Measurements from ENCODE around the gene SLC35G2. TPM values are rescaled to one million over a fixed set of nuclear protein-coding genes. Genes with fewer than 3 reads are reported as not detected.

SLC35G2 gene
- total RNA-seq, 1 donor from 2014 or later, result 5.8 TPM

GRCh38 chr3:136904746-136905145 is 85.8 kb downstream of the SLC35G2 start:
- H3K36me3 Mint-ChIP-seq, result peaks cover 39% of the 10 kb centered on the region
- no peak for DNase-seq (ENCODE audit: extremely low spot score, unreplicated experiment)
- H3K9me3 Mint-ChIP-seq, result peaks cover 17% of the 10 kb centered on the region
- no peak for TF ChIP-seq CTCF (conservative IDR thresholded peaks at IDR 0.05)
- H3K4me1 Mint-ChIP-seq (ENCODE audit: unreplicated experiment), result no peaks in the 10 kb centered on the region
- H3K4me3 Mint-ChIP-seq, result no peak overlapping the region
- no peaks in the 10 kb centered on the region for H3K27me3 Mint-ChIP-seq
- no peak overlapping the region for H3K27ac Mint-ChIP-seq

Other genes starting within 250 kb of the SLC35G2 start
- 33.7 and 45.5 TPM in 2 replicates for gene STAG1, start 66.7 kb upstream of the SLC35G2 start, total RNA-seq (ENCODE audit: low replicate concordance)
- 24.3 and 28.6 TPM in 2 replicates for gene NCK1, start 43.1 kb downstream of the SLC35G2 start, total RNA-seq (ENCODE audit: low replicate concordance)
- 0.31 and 0.56 TPM in 2 replicates for gene IL20RB, start 138.9 kb downstream of the SLC35G2 start, total RNA-seq (ENCODE audit: low replicate concordance)

Measured in type B pancreatic cell (in vitro differentiated cells).